Right atrium auricular region (tissue), 2 donors: Measurements from ENCODE around the gene UBTD1. TPM values are rescaled to one million over a fixed set of nuclear protein-coding genes. Genes with fewer than 3 reads are reported as not detected.
"Not testable (repeated sequence)": the region's sequence is repeated elsewhere in the genome, so short reads cannot be mapped to it uniquely, and the experiment has no call there.

Source experiments
- DNase-seq: peaks from one replicate; pipeline ENCODE4 v3.0.0-alpha.2; 2019; ENCODE audit warnings: low spot score
- H3K27ac ChIP-seq, 2 donors: fragments of 200-600 bp; sonication (generic); 1 replicate in 1 of 2; 2 replicates in 1 of 2; pipeline ENCODE4 v1.5.1; 2016 to 2019
- H3K27me3 ChIP-seq, 2 donors: fragments of 200-600 bp; sonication (generic); one replicate each; pipeline versions ENCODE4 v1.5.1 to v1.6.0; 2017 to 2019
- H3K36me3 ChIP-seq: fragments of 200-600 bp; sonication (generic); one replicate; pipeline ENCODE4 v1.5.1; 2016
- H3K4me1 ChIP-seq, 2 donors: fragments of 200-600 bp; sonication (generic); one replicate each; pipeline versions ENCODE4 v1.5.1 to v1.6.0; 2017 to 2019
- H3K4me3 ChIP-seq, 2 donors: fragments of 200-600 bp; sonication (generic); 1 replicate in 1 of 2; 2 replicates in 1 of 2; pipeline ENCODE4 v1.5.1; 2017 to 2019; ENCODE audit warnings: mild to moderate bottlenecking in 1 of 2, moderate library complexity in 1 of 2
- H3K9me3 ChIP-seq, 2 donors: fragments of 200-600 bp; sonication (generic); one replicate each; pipeline ENCODE4 v1.5.1; 2019
- total RNA-seq, 2 donors: library from RNA; depleted of rRNA; stranded (reverse); fragments of >200 nt; gene quantifications; one replicate each; pipeline ENCODE4 v1.1.0, GENCODE V29; 2016
- TF ChIP-seq, protein P1 (sequence below), 2 donors: fragments of 200-600 bp; sonication (generic); IDR thresholded peaks; one replicate each; pipeline ENCODE4 v1.5.1; 2019; ENCODE audit warnings: antibody characterized with exemption in 2 of 2

The UBTD1 gene
- total RNA-seq, 2 donors from 2014 or later = 26.7 to 30.7 TPM

DNA sequence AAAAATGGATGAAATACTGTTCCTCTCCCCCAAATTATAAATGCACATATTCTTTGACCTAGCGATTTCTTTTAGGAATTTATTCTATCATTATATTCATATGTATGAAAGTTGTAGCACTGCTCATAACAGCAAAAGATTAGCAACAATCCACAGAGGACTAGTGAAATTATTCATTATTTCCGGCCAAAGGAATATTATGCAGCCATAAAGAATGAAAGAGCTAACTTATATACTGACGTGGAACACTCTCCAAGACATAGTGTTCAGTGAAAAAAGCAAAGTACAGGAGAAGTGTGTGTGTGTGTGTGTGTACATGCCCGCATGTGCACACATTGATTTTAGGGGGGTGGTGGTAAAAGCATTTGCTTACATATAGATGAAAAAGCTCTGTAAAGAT is 23.8 kb upstream of the UBTD1 start:
- H3K4me1 ChIP-seq = peaks cover 0 to 9% of the 10 kb centered on the region in 2 donors
- no peaks in the 10 kb centered on the region for H3K9me3 ChIP-seq
- H3K27me3 ChIP-seq = no peaks in the 10 kb centered on the region
- DNase-seq = no peak
- peaks cover 89% of the 10 kb centered on the region for H3K36me3 ChIP-seq
- TF ChIP-seq, protein P1, sequence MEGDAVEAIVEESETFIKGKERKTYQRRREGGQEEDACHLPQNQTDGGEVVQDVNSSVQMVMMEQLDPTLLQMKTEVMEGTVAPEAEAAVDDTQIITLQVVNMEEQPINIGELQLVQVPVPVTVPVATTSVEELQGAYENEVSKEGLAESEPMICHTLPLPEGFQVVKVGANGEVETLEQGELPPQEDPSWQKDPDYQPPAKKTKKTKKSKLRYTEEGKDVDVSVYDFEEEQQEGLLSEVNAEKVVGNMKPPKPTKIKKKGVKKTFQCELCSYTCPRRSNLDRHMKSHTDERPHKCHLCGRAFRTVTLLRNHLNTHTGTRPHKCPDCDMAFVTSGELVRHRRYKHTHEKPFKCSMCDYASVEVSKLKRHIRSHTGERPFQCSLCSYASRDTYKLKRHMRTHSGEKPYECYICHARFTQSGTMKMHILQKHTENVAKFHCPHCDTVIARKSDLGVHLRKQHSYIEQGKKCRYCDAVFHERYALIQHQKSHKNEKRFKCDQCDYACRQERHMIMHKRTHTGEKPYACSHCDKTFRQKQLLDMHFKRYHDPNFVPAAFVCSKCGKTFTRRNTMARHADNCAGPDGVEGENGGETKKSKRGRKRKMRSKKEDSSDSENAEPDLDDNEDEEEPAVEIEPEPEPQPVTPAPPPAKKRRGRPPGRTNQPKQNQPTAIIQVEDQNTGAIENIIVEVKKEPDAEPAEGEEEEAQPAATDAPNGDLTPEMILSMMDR (IDR thresholded peaks at IDR 0.05) = no peak
- H3K27ac ChIP-seq = no peak overlapping the region
- no peak overlapping the region for H3K4me3 ChIP-seq

DNA sequence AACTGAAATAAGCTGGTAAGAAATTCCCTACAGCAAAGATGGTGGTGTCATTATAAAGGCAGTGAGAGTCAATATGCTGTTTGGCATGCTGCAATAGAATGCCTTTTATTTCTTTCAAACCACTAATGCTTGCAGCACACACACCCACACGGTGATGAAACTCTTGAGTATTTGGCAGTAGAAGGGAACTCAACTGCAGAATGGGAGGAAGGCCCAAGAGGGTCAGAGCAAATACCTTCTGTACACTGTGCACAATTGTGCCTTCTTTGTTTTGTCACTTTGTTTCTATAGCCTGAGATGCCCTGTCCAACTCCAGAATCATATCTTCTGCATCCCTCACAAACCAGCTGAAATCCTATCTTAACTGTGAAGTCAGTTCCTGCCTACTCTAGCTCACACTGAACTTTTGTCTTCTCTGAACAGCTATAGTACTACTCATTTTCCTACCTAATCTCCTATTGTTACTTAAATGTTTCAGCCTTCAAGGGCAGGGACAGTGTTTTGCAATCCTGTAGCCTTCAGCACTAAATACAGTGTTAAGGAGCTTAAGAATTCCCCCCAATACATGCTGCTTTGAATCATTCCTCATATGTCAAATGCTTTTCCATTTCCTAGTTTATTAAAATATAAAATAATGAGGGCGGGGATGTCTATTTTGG is 22.7 kb upstream of the UBTD1 start:
- Histone ChIP-seq H3K4me3 (no peak overlapping the region), H3K27me3 (no peaks in the 10 kb centered on the region), H3K4me1 (peaks cover 0 to 9% of the 10 kb centered on the region in 2 donors), H3K27ac (no peak overlapping the region), H3K9me3 (no peaks in the 10 kb centered on the region), H3K36me3 (peaks cover 89% of the 10 kb centered on the region)
- peak; percentile 16 for DNase-seq
- TF ChIP-seq, protein P1 (IDR thresholded peaks at IDR 0.05) = no peak

DNA sequence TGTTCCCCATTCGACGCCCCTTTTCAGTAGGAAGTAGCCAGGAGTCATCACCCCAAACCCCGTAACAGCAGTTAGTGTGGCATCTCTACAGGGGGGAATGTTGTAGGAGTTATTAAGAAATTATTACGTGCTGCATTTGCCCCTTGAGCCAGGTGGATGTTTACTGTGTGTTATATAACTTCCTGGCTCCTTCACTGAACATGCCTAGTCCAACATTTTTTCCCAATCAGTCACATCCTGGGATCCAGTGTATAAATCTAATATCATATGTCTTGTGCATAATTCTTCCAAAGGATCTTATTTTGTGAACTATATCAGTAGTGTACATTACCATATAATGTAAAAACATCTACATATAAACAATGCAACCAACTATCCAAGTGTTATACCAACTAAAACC is 19.3 kb upstream of the UBTD1 start:
- not testable (repeated sequence) for H3K4me3 ChIP-seq, H3K27me3 ChIP-seq, H3K27ac ChIP-seq, DNase-seq, H3K9me3 ChIP-seq
- Histone ChIP-seq H3K4me1 (peaks cover 0 to 14% of the 10 kb centered on the region in 2 donors), H3K36me3 (peaks cover 69% of the 10 kb centered on the region)

DNA sequence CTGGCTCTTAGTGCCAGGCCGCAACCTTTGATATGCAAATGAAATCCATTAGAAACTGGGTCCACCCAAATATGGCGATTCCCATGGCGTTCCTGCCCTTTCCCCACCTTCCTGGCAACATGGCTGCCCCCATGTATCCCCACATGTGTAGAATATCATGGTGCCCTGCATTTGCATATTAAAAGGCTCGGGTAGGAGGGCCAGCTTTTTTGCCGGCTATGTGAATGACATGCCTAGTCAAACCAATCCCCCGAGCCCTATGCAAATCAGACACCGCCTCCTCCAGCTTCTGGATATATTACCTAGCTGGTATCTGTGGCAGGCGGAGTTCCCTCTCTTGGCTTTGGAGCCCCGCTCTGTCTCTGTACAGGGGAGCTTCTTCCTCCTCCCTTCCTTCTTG is 18.8 kb upstream of the UBTD1 start:
- Histone ChIP-seq H3K4me3 (no peak overlapping the region), H3K4me1 (peaks cover 0 to 14% of the 10 kb centered on the region in 2 donors), H3K27me3 (no peaks in the 10 kb centered on the region), H3K27ac (no peak overlapping the region), H3K36me3 (peaks cover 66% of the 10 kb centered on the region), H3K9me3 (no peaks in the 10 kb centered on the region)
- DNase-seq = no peak
- TF ChIP-seq, protein P1 (IDR thresholded peaks at IDR 0.05) = no peak

DNA sequence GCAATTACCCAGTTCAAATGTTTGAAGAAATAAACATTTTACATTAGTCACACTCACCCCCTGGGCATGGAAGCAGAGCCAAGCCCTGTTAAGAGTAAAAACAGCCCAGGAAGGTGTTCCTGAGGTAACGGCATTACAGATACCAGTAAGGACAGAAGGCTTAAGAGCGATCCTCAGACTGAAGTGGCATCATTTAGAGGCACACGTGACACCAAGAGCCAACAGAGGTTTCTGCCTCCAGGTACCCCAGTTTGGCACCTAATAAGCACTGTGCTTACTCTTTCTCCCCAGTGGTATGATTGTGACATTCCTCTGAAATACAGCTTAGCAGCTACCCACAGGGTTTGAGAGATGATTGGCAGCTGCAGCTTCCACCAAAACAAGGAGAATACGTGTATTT is 17.7 kb upstream of the UBTD1 start:
- H3K27ac ChIP-seq = no peak overlapping the region
- H3K36me3 ChIP-seq = peaks cover 57% of the 10 kb centered on the region
- H3K4me3 ChIP-seq = no peak overlapping the region
- peaks cover 0 to 9% of the 10 kb centered on the region in 2 donors for H3K4me1 ChIP-seq
- no peaks in the 10 kb centered on the region for H3K27me3 ChIP-seq
- no peaks in the 10 kb centered on the region for H3K9me3 ChIP-seq
- TF ChIP-seq, protein P1 (IDR thresholded peaks at IDR 0.05) = no peak
- DNase-seq = no peak

DNA sequence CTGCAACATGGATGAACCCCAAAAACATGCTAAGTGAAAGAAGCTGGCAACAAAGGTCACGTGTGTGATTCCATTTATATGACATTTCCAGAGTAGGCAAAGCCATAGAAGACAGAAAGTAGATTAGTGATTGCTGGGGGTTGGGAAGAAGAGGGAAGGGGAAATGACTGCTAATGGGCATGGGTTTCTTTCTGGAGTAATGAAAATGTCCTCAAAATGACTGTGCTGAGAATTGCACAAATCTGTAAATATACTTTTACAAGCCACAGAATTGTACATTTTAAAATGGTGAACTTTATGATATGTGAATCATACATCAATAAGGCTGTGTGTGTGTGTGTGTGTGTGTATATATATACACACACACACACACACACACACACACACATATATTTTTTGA is 16.3 kb upstream of the UBTD1 start:
- Histone ChIP-seq H3K27ac (no peak overlapping the region), H3K9me3 (no peaks in the 10 kb centered on the region), H3K4me1 (peaks cover 0 to 5% of the 10 kb centered on the region in 2 donors), H3K36me3 (peaks cover 48% of the 10 kb centered on the region), H3K27me3 (no peaks in the 10 kb centered on the region), H3K4me3 (no peak overlapping the region)
- no peak for DNase-seq
- TF ChIP-seq, protein P1 (IDR thresholded peaks at IDR 0.05) = no peak
